HUES64 (cell line): ENCODE data around the gene PFDN2.

Experiments used
- H3K27ac ChIP-seq: 2 replicates; pipeline ENCODE4 v1.7.0; 2013; ENCODE audit warnings: low read depth, low read length, inconsistent platforms
- H3K27me3 ChIP-seq: 2 replicates; pipeline ENCODE4 v1.6.1; 2013; ENCODE audit warnings: mild to moderate bottlenecking, low read length; ENCODE audit not compliant: insufficient read depth
- H3K36me3 ChIP-seq: 2 replicates; pipeline ENCODE4 v1.6.1; 2013; ENCODE audit warnings: mild to moderate bottlenecking, low read length; ENCODE audit not compliant: insufficient read depth
- H3K4me1 ChIP-seq: 2 replicates; pipeline ENCODE4 v1.6.1; 2013; ENCODE audit warnings: mild to moderate bottlenecking, low read length, moderate library complexity; ENCODE audit not compliant: insufficient read depth
- H3K4me3 ChIP-seq: 2 replicates; pipeline ENCODE4 v1.5.1; 2013; ENCODE audit warnings: mild to moderate bottlenecking, low read length, moderate library complexity
- H3K9ac ChIP-seq: 2 replicates; pipeline ENCODE4 v1.6.1; 2013; ENCODE audit warnings: mild to moderate bottlenecking, low read depth, low read length
- H3K9me3 ChIP-seq: 2 replicates; pipeline ENCODE4 v1.6.1; 2013; ENCODE audit warnings: low read depth, low read length; ENCODE audit not compliant: insufficient read depth
- WGBS: fragments of 150-250, 120-280 bp; methylation state at CpG from one replicate; pipeline ENCODE4 v1.1.7; 2013; ENCODE audit warnings: missing lambda C conversion rate; 5-methylcytosine and 5-hydroxymethylcytosine counted together

Gene PFDN2

GRCh38 chr1:161077426-161077825 lies 40.4 kb downstream of the PFDN2 start:
- Histone ChIP-seq H3K4me1 (no peaks in the 10 kb centered on the region), H3K27ac (no peak overlapping the region), H3K36me3 (no peaks in the 10 kb centered on the region), H3K4me3 (no peak overlapping the region), H3K27me3 (no peaks in the 10 kb centered on the region), H3K9ac (no peak overlapping the region), H3K9me3 (no peaks in the 10 kb centered on the region)
- WGBS, result 89% methylated on average over 9 of the region's 9 CpGs

GRCh38 chr1:161076410-161076809 lies 41.4 kb downstream of the PFDN2 start:
- no peaks in the 10 kb centered on the region for H3K36me3 ChIP-seq
- H3K27me3 ChIP-seq, result no peaks in the 10 kb centered on the region
- H3K9me3 ChIP-seq, result no peaks in the 10 kb centered on the region
- H3K4me3 ChIP-seq, result no peak overlapping the region
- no peak overlapping the region for H3K27ac ChIP-seq
- H3K4me1 ChIP-seq, result no peaks in the 10 kb centered on the region
- no peak overlapping the region for H3K9ac ChIP-seq

- 87% methylated on average over 12 of the region's 12 CpGs for WGBS
- Histone ChIP-seq H3K27me3 (no peaks in the 10 kb centered on the region), H3K36me3 (no peaks in the 10 kb centered on the region), H3K27ac (no peak overlapping the region), H3K9ac (no peak overlapping the region), H3K4me3 (no peak overlapping the region), H3K4me1 (no peaks in the 10 kb centered on the region), H3K9me3 (no peaks in the 10 kb centered on the region)
These were observed 43.0 kb downstream of the PFDN2 start for GRCh38 chr1:161074676-161075368.

- H3K36me3 ChIP-seq, result no peaks in the 10 kb centered on the region
- no peaks in the 10 kb centered on the region for H3K27me3 ChIP-seq
- H3K4me1 ChIP-seq, result no peaks in the 10 kb centered on the region
- 72% methylated on average over 7 of the region's 7 CpGs for WGBS
- H3K9me3 ChIP-seq, result no peaks in the 10 kb centered on the region
- no peak overlapping the region for H3K27ac ChIP-seq
- H3K4me3 ChIP-seq, result no peak overlapping the region
- no peak overlapping the region for H3K9ac ChIP-seq
These were observed 44.2 kb downstream of the PFDN2 start for GRCh38 chr1:161073474-161074121.

GRCh38 chr1:161072751-161073449 lies 44.9 kb downstream of the PFDN2 start:
- Histone ChIP-seq H3K27me3 (no peaks in the 10 kb centered on the region), H3K27ac (no peak overlapping the region), H3K4me1 (no peaks in the 10 kb centered on the region), H3K36me3 (no peaks in the 10 kb centered on the region), H3K9ac (no peak overlapping the region), H3K4me3 (no peak overlapping the region), H3K9me3 (no peaks in the 10 kb centered on the region)
- 94% methylated on average over 19 of the region's 19 CpGs for WGBS

GRCh38 chr1:161071886-161072371 lies 45.9 kb downstream of the PFDN2 start:
- 78% methylated on average over 9 of the region's 9 CpGs for WGBS
- Histone ChIP-seq H3K9ac (no peak overlapping the region), H3K9me3 (no peaks in the 10 kb centered on the region), H3K4me3 (no peak overlapping the region), H3K27me3 (no peaks in the 10 kb centered on the region; the same call in 1 of the 2 replicates), H3K27ac (no peak overlapping the region), H3K36me3 (no peaks in the 10 kb centered on the region), H3K4me1 (no peaks in the 10 kb centered on the region)

- Histone ChIP-seq H3K4me3 (no peak overlapping the region), H3K9me3 (no peaks in the 10 kb centered on the region), H3K9ac (no peak overlapping the region), H3K4me1 (no peaks in the 10 kb centered on the region), H3K36me3 (no peaks in the 10 kb centered on the region), H3K27me3 (no peaks in the 10 kb centered on the region; the same call in 1 of the 2 replicates), H3K27ac (no peak overlapping the region)
- WGBS, result 94% methylated on average over 4 of the region's 4 CpGs
These were observed 47.1 kb downstream of the PFDN2 start for GRCh38 chr1:161070761-161071160.

- 87% methylated on average over 9 of the region's 9 CpGs for WGBS
- Histone ChIP-seq H3K9me3 (no peaks in the 10 kb centered on the region), H3K27me3 (no peaks in the 10 kb centered on the region; the same call in 1 of the 2 replicates), H3K36me3 (no peaks in the 10 kb centered on the region), H3K4me1 (no peaks in the 10 kb centered on the region), H3K27ac (no peak within 1 kb of the TSS), H3K4me3 (no peak within 1 kb of the TSS), H3K9ac (no peak within 1 kb of the TSS)
These were observed 48.0 kb downstream of the PFDN2 start, which contains the start of gene ARHGAP30 for GRCh38 chr1:161069731-161070270. TSS of gene ARHGAP30 (minus strand) at chr1:161069891. CDS start at chr1:161069624, 267 bp downstream.

- Histone ChIP-seq H3K4me3 (no peak overlapping the region), H3K9ac (no peak overlapping the region), H3K9me3 (no peaks in the 10 kb centered on the region), H3K27ac (no peak overlapping the region), H3K36me3 (no peaks in the 10 kb centered on the region), H3K4me1 (peaks cover under 1% of the 10 kb centered on the region; the same call in 1 of the 2 replicates), H3K27me3 (no peaks in the 10 kb centered on the region; the same call in 1 of the 2 replicates)
- 86% methylated on average over 9 of the region's 9 CpGs for WGBS
These were observed 48.6 kb downstream of the PFDN2 start for GRCh38 chr1:161069241-161069640.

- peaks cover 5% of the 10 kb centered on the region; the same call in 1 of the 2 replicates for H3K4me1 ChIP-seq
- H3K4me3 ChIP-seq, result no peak overlapping the region
- WGBS, result 91% methylated on average over 10 of the region's 10 CpGs
- H3K27me3 ChIP-seq, result no peaks in the 10 kb centered on the region; the same call in 1 of the 2 replicates
- no peak overlapping the region for H3K9ac ChIP-seq
- no peaks in the 10 kb centered on the region for H3K36me3 ChIP-seq
- H3K27ac ChIP-seq, result no peak overlapping the region
- no peaks in the 10 kb centered on the region for H3K9me3 ChIP-seq
These were observed 49.3 kb downstream of the PFDN2 start for GRCh38 chr1:161068306-161069234.
